Large intestine (tissue), 3 donors: ENCODE results near the gene NUP98. TPM values are rescaled to one million over a fixed set of nuclear protein-coding genes. Genes with fewer than 3 reads are reported as not detected.

Experiments
- DNase-seq, 2 donors: peaks; one replicate each; pipeline versions ENCODE4 v3.0.0 to v3.0.0-alpha.2; 2013
- H3K27ac ChIP-seq: one replicate; pipeline ENCODE4 v1.5.1; 2013; ENCODE audit warnings: low read length
- H3K27me3 ChIP-seq: 2 replicates; pipeline ENCODE4 v1.6.1; 2013; ENCODE audit warnings: low read length; ENCODE audit not compliant: control insufficient read depth, insufficient read depth
- H3K36me3 ChIP-seq: 2 replicates; pipeline ENCODE4 v1.6.1; 2013; ENCODE audit warnings: low read length; ENCODE audit not compliant: control insufficient read depth, insufficient read depth
- H3K4me1 ChIP-seq: one replicate; pipeline ENCODE4 v1.6.1; 2013; ENCODE audit warnings: low read length; ENCODE audit not compliant: control insufficient read depth, insufficient read depth
- H3K4me3 ChIP-seq: one replicate; pipeline ENCODE4 v1.5.1; 2013; ENCODE audit warnings: low read length
- H3K9me3 ChIP-seq: one replicate; pipeline ENCODE4 v1.6.1; 2013; ENCODE audit warnings: mild to moderate bottlenecking, low read depth, low read length, moderate library complexity; ENCODE audit not compliant: control insufficient read depth
- WGBS: methylation state at CpG from one replicate; pipeline ENCODE4 v1.1.5; 2013; ENCODE audit warnings: low lambda C conversion rate; ENCODE audit not compliant: insufficient coverage; 5-methylcytosine and 5-hydroxymethylcytosine counted together
- polyA plus RNA-seq: library from polyadenylated mRNA; unstranded; fragments of 120-200 nt; gene quantifications from one replicate; pipeline ENCODE4 v1.2.1, GENCODE V29; 2013

The NUP98 gene
- polyA plus RNA-seq, 1 donor, result 54.8 TPM

GRCh38 chr11:3710485-3711259 lies 86.7 kb downstream of the NUP98 start:
- no peaks in the 10 kb centered on the region for H3K27me3 ChIP-seq
- H3K9me3 ChIP-seq, result no peaks in the 10 kb centered on the region
- no peak overlapping the region for H3K4me3 ChIP-seq
- peaks cover 7% of the 10 kb centered on the region for H3K4me1 ChIP-seq
- DNase-seq, result no peak
- H3K27ac ChIP-seq, result no peak overlapping the region
- H3K36me3 ChIP-seq, result peaks cover 76% of the 10 kb centered on the region
- no CpG with 5 or more reads among the region's 4 CpGs for WGBS

GRCh38 chr11:3709977-3710376 lies 87.4 kb downstream of the NUP98 start:
- no CpG with 5 or more reads among the region's 1 CpG for WGBS
- H3K4me3 ChIP-seq, result no peak overlapping the region
- H3K4me1 ChIP-seq, result peaks cover 7% of the 10 kb centered on the region
- peaks cover 77% of the 10 kb centered on the region for H3K36me3 ChIP-seq
- no peaks in the 10 kb centered on the region for H3K9me3 ChIP-seq
- no peaks in the 10 kb centered on the region for H3K27me3 ChIP-seq
- no peak for DNase-seq
- H3K27ac ChIP-seq, result no peak overlapping the region

DNA sequence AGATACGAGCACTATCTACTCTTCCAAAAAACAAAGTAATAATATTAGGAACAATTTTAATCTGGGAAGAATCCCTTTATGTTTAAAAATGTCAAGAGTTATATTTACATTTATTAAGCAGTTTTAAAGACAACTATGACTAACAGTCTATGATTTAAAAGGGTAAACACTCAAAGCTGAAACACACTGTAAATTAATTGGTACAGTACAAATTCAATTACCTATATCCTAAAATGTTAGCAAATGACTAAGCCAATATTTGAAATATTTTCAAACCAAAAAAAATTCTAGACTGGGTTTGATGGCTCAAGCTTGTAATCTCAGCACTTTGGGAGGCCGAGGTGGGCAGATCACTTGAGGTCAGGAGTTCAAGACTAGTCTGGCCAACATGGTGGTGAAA lies 90.2 kb downstream of the NUP98 start:
- Histone ChIP-seq H3K9me3 (no peaks in the 10 kb centered on the region), H3K4me1 (peaks cover 2% of the 10 kb centered on the region), H3K4me3 (no peak overlapping the region), H3K36me3 (peaks cover 79% of the 10 kb centered on the region), H3K27ac (no peak overlapping the region), H3K27me3 (no peaks in the 10 kb centered on the region)
- no CpG with 5 or more reads among the region's 2 CpGs for WGBS
- DNase-seq, result no peak

DNA sequence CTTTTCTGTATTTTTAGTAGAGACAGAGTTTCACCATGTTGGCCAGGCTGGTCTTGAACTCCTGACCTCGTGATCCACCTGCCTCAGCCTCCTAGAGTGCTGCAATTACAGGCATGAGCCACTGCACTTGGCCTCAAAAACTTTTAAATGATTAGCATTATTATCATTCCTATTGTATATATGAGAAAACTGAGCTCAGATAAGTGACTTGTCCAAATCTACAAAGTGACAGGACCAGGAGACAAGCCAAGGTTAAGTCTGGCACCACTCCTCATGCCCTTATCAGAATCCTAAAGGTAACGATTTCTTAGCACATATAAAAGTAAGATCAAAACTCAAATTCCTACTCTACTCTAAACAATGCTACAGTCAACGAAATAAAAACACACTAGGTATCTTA lies 94.0 kb downstream of the NUP98 start:
- H3K27me3 ChIP-seq, result no peaks in the 10 kb centered on the region
- H3K9me3 ChIP-seq, result no peaks in the 10 kb centered on the region
- peaks cover 80% of the 10 kb centered on the region for H3K36me3 ChIP-seq
- H3K27ac ChIP-seq, result no peak overlapping the region
- no peak for DNase-seq
- WGBS, result no CpG with 5 or more reads among the region's 3 CpGs
- no peak overlapping the region for H3K4me3 ChIP-seq
- H3K4me1 ChIP-seq, result no peaks in the 10 kb centered on the region

- Histone ChIP-seq H3K4me1 (no peaks in the 10 kb centered on the region), H3K9me3 (no peaks in the 10 kb centered on the region), H3K27ac (no peak overlapping the region), H3K27me3 (no peaks in the 10 kb centered on the region), H3K36me3 (peaks cover 80% of the 10 kb centered on the region), H3K4me3 (no peak overlapping the region)
- 83% methylated on average over 1 of the region's 2 CpGs for WGBS
- DNase-seq, result no peak
Observed at GRCh38 chr11:3700910-3701309, 96.4 kb downstream of the NUP98 start.

- H3K4me1 ChIP-seq, result no peaks in the 10 kb centered on the region
- no peak for DNase-seq
- H3K36me3 ChIP-seq, result peaks cover 79% of the 10 kb centered on the region
- H3K27me3 ChIP-seq, result no peaks in the 10 kb centered on the region
- no peaks in the 10 kb centered on the region for H3K9me3 ChIP-seq
- H3K4me3 ChIP-seq, result no peak overlapping the region
- H3K27ac ChIP-seq, result no peak overlapping the region
- WGBS, result no CpG with 5 or more reads among the region's 2 CpGs
Observed at GRCh38 chr11:3700410-3700809, 96.9 kb downstream of the NUP98 start.

GRCh38 chr11:3686751-3687150 lies 110.6 kb downstream of the NUP98 start:
- DNase-seq, result no peak
- no peaks in the 10 kb centered on the region for H3K27me3 ChIP-seq
- H3K27ac ChIP-seq, result no peak overlapping the region
- H3K4me3 ChIP-seq, result no peak overlapping the region
- H3K36me3 ChIP-seq, result peaks cover 64% of the 10 kb centered on the region
- H3K4me1 ChIP-seq, result no peaks in the 10 kb centered on the region
- no peaks in the 10 kb centered on the region for H3K9me3 ChIP-seq
- no CpG with 5 or more reads among the region's 4 CpGs for WGBS

DNA sequence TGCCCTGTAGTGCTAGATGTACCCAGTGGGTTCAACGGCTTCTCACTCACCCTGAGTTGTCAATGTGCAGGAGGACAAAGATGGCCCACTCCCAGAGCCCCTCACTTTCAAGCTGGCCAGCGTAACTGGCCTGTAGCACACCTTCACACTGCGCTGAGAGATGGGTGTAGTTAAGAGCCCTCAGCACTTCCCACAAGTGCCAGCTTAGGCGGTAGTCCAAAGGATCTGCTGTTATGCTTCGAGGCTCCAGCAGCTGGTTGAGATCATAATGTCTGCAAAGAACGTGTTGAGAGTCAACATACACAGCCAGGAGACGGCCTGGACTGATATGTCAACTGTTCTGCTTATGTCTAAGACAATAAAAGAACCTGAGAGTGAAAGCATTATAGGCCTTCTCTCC lies 111.4 kb downstream of the NUP98 start:
- no CpG with 5 or more reads among the region's 7 CpGs for WGBS
- no peak overlapping the region for H3K4me3 ChIP-seq
- peaks cover 65% of the 10 kb centered on the region for H3K36me3 ChIP-seq
- H3K4me1 ChIP-seq, result no peaks in the 10 kb centered on the region
- no peak overlapping the region for H3K27ac ChIP-seq
- no peaks in the 10 kb centered on the region for H3K9me3 ChIP-seq
- no peaks in the 10 kb centered on the region for H3K27me3 ChIP-seq
- DNase-seq, result no peak

GRCh38 chr11:3684819-3685172 lies 112.6 kb downstream of the NUP98 start:
- Histone ChIP-seq H3K4me3 (no peak overlapping the region), H3K36me3 (peaks cover 76% of the 10 kb centered on the region), H3K9me3 (no peaks in the 10 kb centered on the region), H3K27me3 (no peaks in the 10 kb centered on the region), H3K27ac (no peak overlapping the region), H3K4me1 (no peaks in the 10 kb centered on the region)
- WGBS, result no CpG with 5 or more reads among the region's 2 CpGs
- peak; percentile 18 to 66 for DNase-seq

GRCh38 chr11:3684129-3684818 lies 113.1 kb downstream of the NUP98 start:
- DNase-seq, result no peak
- Histone ChIP-seq H3K36me3 (peaks cover 76% of the 10 kb centered on the region), H3K9me3 (no peaks in the 10 kb centered on the region), H3K27me3 (no peaks in the 10 kb centered on the region), H3K4me1 (no peaks in the 10 kb centered on the region), H3K4me3 (no peak overlapping the region), H3K27ac (no peak overlapping the region)
- 100% methylated on average over 3 of the region's 12 CpGs for WGBS

GRCh38 chr11:3683039-3683438 lies 114.3 kb downstream of the NUP98 start:
- WGBS, result no CpG with 5 or more reads among the region's 9 CpGs
- no peak overlapping the region for H3K27ac ChIP-seq
- H3K4me3 ChIP-seq, result no peak overlapping the region
- no peaks in the 10 kb centered on the region for H3K9me3 ChIP-seq
- H3K4me1 ChIP-seq, result no peaks in the 10 kb centered on the region
- no peaks in the 10 kb centered on the region for H3K27me3 ChIP-seq
- no peak for DNase-seq
- H3K36me3 ChIP-seq, result peaks cover 85% of the 10 kb centered on the region
